ENCODE data around the gene PPP1CC. TPM values are rescaled to one million over a fixed set of nuclear protein-coding genes. Genes with fewer than 3 reads are reported as not detected.

PPP1CC gene
- total RNA-seq, 1 donor from 2014 or later, result 39.8 TPM

GRCh38 chr12:110744151-110744571, 1.5 kb upstream of the PPP1CC start:
- Histone ChIP-seq H3K4me3 (peak overlapping the region in 1 of 2 donors; percentile 97), H3K27me3 (no peaks in the 10 kb centered on the region), H3K4me1 (peaks cover 0 to 25% of the 10 kb centered on the region in 2 donors), H3K27ac (peak overlapping the region in 1 of 2 donors; percentile 0), H3K9me3 (no peaks in the 10 kb centered on the region), H3K36me3 (no peaks in the 10 kb centered on the region)
- intact Hi-C loops (cut with DNase I), result loop anchor here (2.0 to 10.0 kb wide), 5 partner anchors 101 to 1029 kb away; partner anchors contain the start of genes ARPC3, FAM222A, RAD9B and TCTN1
- peak in 1 of 2 donors; percentile 66 for DNase-seq (ENCODE audit: low spot score in 2 of 2)
- no peak for TF ChIP-seq CTCF (IDR thresholded peaks at IDR 0.05)

DNA sequence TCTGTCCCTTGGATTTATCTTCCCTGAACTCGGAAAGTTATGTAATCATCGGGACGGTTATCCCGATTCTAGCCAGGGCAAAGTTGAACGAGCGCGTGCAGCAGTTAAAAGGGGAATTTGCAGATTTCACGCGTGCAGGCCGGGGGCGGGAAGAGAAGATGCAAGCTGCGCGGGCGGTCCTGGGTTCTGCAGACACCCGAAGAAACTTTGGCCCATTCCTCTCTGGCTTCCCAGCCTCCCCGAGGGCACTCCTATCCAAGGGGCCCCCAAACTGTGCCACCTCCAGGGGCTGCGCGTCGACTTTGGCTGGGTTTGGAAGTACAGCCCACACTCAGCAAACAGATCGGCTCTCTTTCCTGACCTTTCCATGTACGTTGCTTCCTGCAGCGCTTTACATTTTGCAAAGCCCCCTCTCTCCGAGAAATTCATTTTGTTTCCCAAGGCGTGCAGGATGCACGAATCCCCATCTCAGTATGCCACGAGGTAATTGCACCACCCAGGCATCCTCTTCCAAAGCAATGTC, 941 bp upstream of the PPP1CC start:
- Histone ChIP-seq H3K4me3 (peak overlapping the region; percentile 86 to 97), H3K27ac (peak overlapping the region; percentile 2 to 90), H3K4me1 (peaks cover 0 to 27% of the 10 kb centered on the region in 2 donors), H3K27me3 (no peaks in the 10 kb centered on the region), H3K36me3 (no peaks in the 10 kb centered on the region), H3K9me3 (no peaks in the 10 kb centered on the region)
- DNase-seq (ENCODE audit: low spot score in 2 of 2), result peak in 1 of 2 donors; percentile 64
- no peak for TF ChIP-seq CTCF (IDR thresholded peaks at IDR 0.05)
- intact Hi-C loops (cut with DNase I), result loop anchor here (2.0 to 10.0 kb wide), 6 partner anchors 101 to 1029 kb away; partner anchors contain the start of genes ARPC3, FAM222A, RAD9B and TCTN1

- intact Hi-C loops (cut with DNase I), result loop anchor here (2.0 to 10.0 kb wide), 5 partner anchors 127 to 1027 kb away; partner anchors contain the start of genes ARPC3, FAM222A, RAD9B and TCTN1
- peaks cover 0 to 27% of the 10 kb centered on the region in 2 donors for H3K4me1 ChIP-seq
- H3K27ac ChIP-seq, result peak overlapping the region; percentile 87 to 90
- no peak for TF ChIP-seq CTCF (IDR thresholded peaks at IDR 0.05)
- H3K36me3 ChIP-seq, result no peaks in the 10 kb centered on the region
- no peak for DNase-seq (ENCODE audit: low spot score in 2 of 2)
- H3K9me3 ChIP-seq, result no peaks in the 10 kb centered on the region
- H3K27me3 ChIP-seq, result no peaks in the 10 kb centered on the region
- peak overlapping the region; percentile 86 to 97 for H3K4me3 ChIP-seq
Observed at GRCh38 chr12:110742096-110742717, 484 bp downstream of the PPP1CC start.

GRCh38 chr12:110741341-110742095, 1.2 kb downstream of the PPP1CC start:
- DNase-seq (ENCODE audit: low spot score in 2 of 2), result peak in 1 of 2 donors; percentile 52

More at GRCh38 chr12:110741341-110742095, 1.2 kb downstream of the PPP1CC start:
- no peak for TF ChIP-seq CTCF (IDR thresholded peaks at IDR 0.05)
- Histone ChIP-seq H3K9me3 (no peaks in the 10 kb centered on the region), H3K4me3 (peak overlapping the region; percentile 86 to 97), H3K36me3 (no peaks in the 10 kb centered on the region), H3K4me1 (peaks cover 0 to 27% of the 10 kb centered on the region in 2 donors), H3K27me3 (no peaks in the 10 kb centered on the region), H3K27ac (peak overlapping the region in 1 of 2 donors; percentile 87)
- intact Hi-C loops (cut with DNase I), result loop anchor here (2.0 to 10.0 kb wide), 5 partner anchors 127 to 1027 kb away; partner anchors contain the start of genes ARPC3, FAM222A, RAD9B and TCTN1
